ENCODE measurements around the gene FAM222A. TPM values are rescaled to one million over a fixed set of nuclear protein-coding genes. Genes with fewer than 3 reads are reported as not detected.

Gene FAM222A
- total RNA-seq, 1 experiment from 2014 or later: 2.8 TPM

- Histone ChIP-seq H3K9me3 (ENCODE audit: control insufficient read depth, low read depth, low read length) (no peaks in the 10 kb centered on the region), H3K14ac (ENCODE audit: insufficient read depth, low read length) (no peak overlapping the region), H3K4me2 (ENCODE audit: insufficient read depth, insufficient read length, low read length) (no peak overlapping the region), H2BK120ac (ENCODE audit: low read depth, low read length, poor library complexity, severe bottlenecking) (no peak overlapping the region), H3K79me2 (ENCODE audit: insufficient read depth, low read length) (no peaks in the 10 kb centered on the region), H4K91ac (ENCODE audit: insufficient read length, low read depth, low read length) (no peak overlapping the region), H2AFZ (ENCODE audit: low read length) (no peak overlapping the region), H3K23me2 (ENCODE audit: insufficient read length, low read depth, low read length, poor library complexity, severe bottlenecking) (no peaks in the 10 kb centered on the region), H2BK5ac (ENCODE audit: insufficient read length, low read length) (no peak overlapping the region), H4K20me1 (ENCODE audit: control insufficient read depth, insufficient read depth, insufficient read length) (no peaks in the 10 kb centered on the region), H3K23ac (ENCODE audit: insufficient read length, low read depth, low read length) (no peak overlapping the region), H3K56ac (ENCODE audit: insufficient read length, low read depth, low read length) (no peak overlapping the region), H3T11ph (ENCODE audit: low read length) (no peak overlapping the region), H4K8ac (replicated peaks; ENCODE audit: insufficient read length, low read depth, low read length) (no peak overlapping the region), H3K9ac (ENCODE audit: extremely low read depth, insufficient read length, low read length) (no peak overlapping the region), H3K4me1 (ENCODE audit: insufficient read depth, low read length) (no peaks in the 10 kb centered on the region), H2BK12ac (ENCODE audit: insufficient read length, low read depth, low read length) (no peak overlapping the region), H3K27ac (ENCODE audit: insufficient read length, low read depth, low read length) (no peak overlapping the region), H2AK5ac (ENCODE audit: insufficient read length, low read length) (no peak overlapping the region), H2BK15ac (ENCODE audit: low read depth, low read length) (no peak overlapping the region), H3K27me3 (ENCODE audit: insufficient read depth, low read length) (no peaks in the 10 kb centered on the region), H4K5ac (ENCODE audit: insufficient read length, low read depth, low read length) (no peak overlapping the region), H2BK20ac (ENCODE audit: low read depth, low read length, poor library complexity, severe bottlenecking) (no peak overlapping the region), H3K79me1 (ENCODE audit: insufficient read depth, low read depth, low read length, poor library complexity, severe bottlenecking) (no peaks in the 10 kb centered on the region), H3K18ac (ENCODE audit: insufficient read length, low read depth, low read length) (no peak overlapping the region), H3K4ac (ENCODE audit: low read depth, low read length) (no peak overlapping the region)
- peak; percentile 51 for DNase-seq
- TF ChIP-seq, protein P1, sequence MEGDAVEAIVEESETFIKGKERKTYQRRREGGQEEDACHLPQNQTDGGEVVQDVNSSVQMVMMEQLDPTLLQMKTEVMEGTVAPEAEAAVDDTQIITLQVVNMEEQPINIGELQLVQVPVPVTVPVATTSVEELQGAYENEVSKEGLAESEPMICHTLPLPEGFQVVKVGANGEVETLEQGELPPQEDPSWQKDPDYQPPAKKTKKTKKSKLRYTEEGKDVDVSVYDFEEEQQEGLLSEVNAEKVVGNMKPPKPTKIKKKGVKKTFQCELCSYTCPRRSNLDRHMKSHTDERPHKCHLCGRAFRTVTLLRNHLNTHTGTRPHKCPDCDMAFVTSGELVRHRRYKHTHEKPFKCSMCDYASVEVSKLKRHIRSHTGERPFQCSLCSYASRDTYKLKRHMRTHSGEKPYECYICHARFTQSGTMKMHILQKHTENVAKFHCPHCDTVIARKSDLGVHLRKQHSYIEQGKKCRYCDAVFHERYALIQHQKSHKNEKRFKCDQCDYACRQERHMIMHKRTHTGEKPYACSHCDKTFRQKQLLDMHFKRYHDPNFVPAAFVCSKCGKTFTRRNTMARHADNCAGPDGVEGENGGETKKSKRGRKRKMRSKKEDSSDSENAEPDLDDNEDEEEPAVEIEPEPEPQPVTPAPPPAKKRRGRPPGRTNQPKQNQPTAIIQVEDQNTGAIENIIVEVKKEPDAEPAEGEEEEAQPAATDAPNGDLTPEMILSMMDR (conservative IDR thresholded peaks at IDR 0.05): no peak
- Mint-ChIP-seq H3K27me3 (ENCODE audit: low read depth) (peaks cover 27% of the 10 kb centered on the region), H3K9me3 (no peaks in the 10 kb centered on the region), H3K4me3 (no peak overlapping the region), H3K4me1 (peaks cover 4 to 12% of the 10 kb centered on the region in 2 experiments; a peak in 2 of 4 replicates), H3K36me3 (ENCODE audit: insufficient read depth in 1 of 3, low read depth in 3 of 3) (no peaks in the 10 kb centered on the region), H3K27ac (no peak overlapping the region)
- no CpG with 5 or more reads among the region's 8 CpGs for WGBS (ENCODE audit: extremely low coverage, insufficient read length, low lambda C conversion rate)
These were observed 33.9 kb upstream of the FAM222A start for GRCh38 chr12:109679501-109680263.

Measured in H9 (cell line).